GM18519 (cell line): ENCODE data around the gene SORCS1.

Experiments used
- ATAC-seq: cut with Tn5 transposase; IDR thresholded peaks from one replicate; pipeline ENCODE4 v1.9.1; 2021; ENCODE audit warnings: mild to moderate bottlenecking, moderate library complexity; ENCODE audit not compliant: unreplicated experiment, low FRiP score

Gene SORCS1

DNA sequence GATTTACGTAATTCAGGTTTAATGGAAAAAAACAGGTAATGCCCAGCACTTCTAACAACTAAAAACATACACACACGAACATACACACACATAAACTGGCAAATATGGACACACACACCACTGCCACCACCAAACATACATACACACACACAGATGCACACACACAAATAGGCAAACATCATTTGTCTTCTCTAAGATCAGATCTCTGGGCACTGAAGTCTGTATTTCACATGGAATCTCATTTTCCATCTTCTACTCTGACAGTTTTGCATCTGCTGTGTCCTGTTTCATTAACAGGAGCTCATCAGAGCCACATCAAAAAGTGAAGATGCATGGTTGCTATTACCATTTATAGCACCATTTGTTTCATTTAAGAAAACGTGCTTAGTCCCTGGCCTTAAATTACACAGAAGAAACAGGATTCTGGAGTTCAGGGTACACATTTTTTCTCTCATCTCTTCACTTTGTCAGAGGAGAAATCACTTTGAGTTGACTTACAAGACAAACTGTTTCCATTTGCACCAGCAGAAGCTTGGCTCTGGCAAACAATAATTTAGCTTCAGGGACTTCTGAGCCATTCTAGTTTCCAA is 165.3 kb downstream of the SORCS1 start:
- no peak for ATAC-seq

DNA sequence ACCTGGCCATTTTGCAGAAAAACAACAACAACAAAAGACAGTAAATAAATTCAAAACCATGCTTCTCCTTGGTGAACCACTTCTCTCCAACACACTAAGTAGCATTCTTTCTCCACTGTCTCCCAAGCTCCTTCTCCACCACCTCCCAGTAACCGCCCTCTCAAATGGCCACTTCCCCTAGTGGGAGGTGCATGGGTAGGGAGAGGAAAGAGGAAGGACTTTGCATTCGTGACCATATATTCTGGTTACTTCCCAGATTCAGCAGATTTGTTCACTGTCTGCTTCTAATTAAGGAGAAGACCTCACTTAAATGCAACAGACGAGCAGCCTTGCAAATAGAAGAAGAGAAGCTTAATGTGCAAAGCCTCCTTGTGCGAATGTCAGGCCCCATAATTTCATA is 166.8 kb downstream of the SORCS1 start:
- no peak for ATAC-seq

DNA sequence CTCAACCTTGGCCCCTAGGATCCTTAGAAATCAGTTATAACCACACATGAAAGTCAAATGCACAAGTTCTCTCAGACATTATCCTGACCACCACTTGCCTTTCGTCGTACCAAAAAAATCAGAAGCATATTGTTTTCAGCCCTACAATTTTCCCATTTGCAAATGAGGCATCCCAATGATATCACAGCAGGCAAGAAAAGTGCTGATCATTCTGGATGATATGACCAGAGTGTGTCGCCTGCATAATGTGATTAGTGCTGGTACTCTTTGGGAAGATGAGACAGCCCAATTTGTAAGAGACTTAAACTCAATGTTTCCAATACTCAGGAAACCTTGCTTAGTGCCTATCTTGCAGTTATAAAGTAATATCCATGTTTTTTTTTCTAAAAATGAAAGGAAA is 168.0 kb downstream of the SORCS1 start:
- ATAC-seq = no peak

DNA sequence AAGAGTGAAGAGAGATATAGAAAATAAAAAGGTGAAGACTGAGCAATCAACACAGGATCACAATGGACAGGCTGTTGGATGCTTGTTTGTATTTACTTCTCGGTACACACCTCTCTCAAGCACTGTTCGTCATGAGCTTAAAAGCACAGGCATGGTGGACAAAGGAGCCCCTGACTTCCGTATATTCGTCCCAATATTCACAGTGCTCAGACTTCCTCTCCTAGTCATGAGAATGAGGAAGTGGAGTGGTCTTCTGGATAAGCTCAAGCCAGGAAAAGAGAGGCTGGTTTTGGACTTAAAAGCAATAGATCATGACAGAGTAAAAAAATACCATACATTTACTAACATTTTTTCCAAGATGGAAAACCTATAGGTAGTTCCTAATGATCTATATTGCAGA is 172.5 kb downstream of the SORCS1 start:
- no peak for ATAC-seq

DNA sequence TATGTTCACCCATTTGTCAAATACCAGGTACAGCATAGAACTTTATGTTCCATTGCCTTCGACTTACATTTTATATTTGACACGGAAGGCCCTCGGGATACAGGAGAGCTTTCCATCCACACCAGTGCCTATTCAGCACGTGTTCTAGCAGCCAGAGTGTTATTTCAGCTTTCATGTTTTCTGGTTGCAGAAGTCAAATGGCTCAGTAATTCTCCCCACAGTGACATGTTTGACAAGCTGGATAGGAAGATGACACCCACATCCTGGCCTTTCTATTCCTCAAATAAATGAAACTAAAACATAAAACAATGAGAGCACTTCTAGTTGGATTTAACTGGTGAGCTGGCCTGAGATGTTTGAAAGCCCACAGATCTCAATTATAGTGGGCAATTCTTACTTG is 173.4 kb downstream of the SORCS1 start:
- ATAC-seq = no peak

DNA sequence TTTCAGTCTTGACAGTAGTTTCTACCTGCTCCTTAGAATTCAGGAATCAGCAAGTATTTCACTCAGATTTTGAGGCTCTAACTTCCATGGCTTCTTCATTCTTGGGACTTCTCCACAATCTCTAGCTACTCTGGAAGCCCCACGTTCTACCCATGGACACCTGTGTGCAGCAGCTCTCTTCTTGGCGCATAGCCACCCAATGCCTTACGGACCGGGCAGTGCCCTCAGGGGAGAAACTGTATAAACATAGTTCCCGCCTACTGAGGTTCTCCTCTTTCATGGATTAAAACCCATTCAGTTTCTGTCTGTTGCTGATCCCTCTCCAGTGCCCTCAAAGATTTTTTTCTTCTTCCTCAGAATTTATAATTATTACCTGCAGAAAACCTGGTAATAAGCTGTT is 177.1 kb downstream of the SORCS1 start:
- no peak for ATAC-seq

- ATAC-seq = no peak
These were observed 182.2 kb downstream of the SORCS1 start for GRCh38 chr10:106982268-106982667.

GRCh38 chr10:106981452-106982075 is 182.9 kb downstream of the SORCS1 start:
- ATAC-seq = no peak

DNA sequence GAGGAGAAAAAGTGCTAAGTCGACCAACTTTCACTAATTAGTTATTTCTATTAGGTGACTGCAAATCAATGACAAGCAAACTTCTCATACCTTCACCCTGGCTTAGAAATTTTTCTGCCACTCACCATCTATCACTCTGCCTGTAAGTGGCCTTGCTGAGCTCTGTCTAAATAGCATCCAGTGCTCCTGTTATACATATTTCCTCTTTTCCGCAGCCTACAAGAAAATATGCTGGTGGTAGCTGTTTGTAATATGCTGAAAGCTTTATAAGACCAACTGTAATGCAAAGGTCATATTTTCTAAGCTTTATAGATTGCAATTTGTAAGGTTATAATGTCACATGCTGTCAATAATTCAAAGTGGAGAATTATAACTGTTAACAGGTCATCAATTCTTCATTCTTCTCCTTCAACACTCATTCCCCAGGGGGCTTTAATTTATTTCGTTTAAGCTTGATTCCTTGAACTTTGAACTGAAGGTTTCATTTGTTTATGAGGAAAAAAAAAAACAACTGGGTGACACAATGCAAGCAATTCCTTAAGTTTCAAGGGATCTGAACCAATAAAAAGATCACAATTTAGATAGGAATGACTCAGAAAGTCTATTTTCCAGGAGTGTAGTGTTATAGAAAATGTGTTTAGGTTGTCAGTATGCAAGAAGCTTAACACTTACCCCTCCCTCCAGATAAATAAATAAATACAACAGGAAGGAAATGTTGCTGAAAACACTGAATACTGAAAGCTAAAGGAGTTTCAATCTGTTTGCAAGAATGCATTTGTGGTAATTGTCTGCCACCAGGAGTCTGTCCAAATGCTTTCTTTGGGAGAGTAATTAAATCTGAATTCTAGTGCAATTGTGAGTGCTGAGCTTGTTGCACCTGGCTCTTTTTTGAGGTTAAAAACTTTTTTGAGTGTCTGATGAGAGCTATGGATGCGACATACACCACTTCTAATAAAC is 183.7 kb downstream of the SORCS1 start:
- peak; percentile 48 for ATAC-seq

DNA sequence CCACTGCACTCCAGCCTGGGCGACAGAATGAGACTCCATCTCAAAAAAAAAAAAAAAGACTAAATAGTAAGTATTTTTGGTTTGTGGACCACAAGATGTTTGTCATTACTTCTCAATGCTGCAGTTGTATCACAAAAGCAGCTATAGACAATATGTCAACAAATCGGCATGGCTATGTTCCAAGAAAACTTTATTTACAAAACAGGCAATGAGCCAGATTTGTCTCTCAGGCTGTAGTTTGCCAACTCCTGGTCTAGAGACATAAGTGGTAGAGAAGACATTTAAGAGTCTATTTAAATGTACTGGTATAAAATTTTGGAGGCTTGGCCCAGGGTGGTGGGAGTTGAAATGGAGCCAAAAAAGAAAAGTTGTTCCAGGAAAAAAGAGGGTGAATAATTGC is 185.8 kb downstream of the SORCS1 start:
- no peak for ATAC-seq

DNA sequence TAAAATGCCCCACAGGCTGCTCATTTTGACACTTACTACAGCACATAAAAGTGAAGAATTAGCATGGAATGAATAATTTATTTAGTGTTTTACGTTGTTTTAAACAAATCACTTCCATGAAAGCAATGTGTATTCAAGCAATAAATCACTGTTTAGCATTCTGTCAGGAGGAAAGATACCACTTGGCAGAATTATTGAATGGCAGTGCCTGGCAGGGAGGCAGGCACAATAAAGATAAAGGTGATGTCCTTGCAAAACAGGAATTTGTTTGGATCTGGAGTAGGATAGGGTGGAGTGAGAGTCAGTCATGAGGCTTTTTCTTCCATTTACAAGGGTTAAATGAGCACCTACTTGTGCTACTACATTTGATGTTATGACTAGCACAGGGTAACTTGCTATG is 190.8 kb downstream of the SORCS1 start:
- no peak for ATAC-seq

DNA sequence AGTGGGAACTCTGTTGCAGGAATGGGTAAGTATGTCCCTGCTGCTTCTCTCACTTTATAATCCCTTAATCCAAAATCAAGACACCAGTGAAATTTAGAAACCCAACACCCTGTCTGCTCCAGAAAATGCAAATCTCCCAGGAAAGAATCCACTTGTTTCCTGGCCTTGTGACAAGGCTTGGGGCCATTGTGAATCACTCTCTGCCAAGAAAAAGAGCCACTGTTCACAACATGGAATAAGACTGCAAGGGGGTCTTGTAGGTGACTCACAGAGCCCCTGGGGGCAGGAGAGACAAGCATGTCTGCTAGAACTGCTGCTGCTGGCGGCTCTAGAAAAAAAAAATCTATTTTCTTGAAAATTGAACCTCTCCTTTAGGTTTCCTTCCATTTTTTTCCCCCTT is 191.2 kb downstream of the SORCS1 start:
- ATAC-seq = no peak

GRCh38 chr10:106972381-106972780 is 192.1 kb downstream of the SORCS1 start:
- ATAC-seq = no peak

DNA sequence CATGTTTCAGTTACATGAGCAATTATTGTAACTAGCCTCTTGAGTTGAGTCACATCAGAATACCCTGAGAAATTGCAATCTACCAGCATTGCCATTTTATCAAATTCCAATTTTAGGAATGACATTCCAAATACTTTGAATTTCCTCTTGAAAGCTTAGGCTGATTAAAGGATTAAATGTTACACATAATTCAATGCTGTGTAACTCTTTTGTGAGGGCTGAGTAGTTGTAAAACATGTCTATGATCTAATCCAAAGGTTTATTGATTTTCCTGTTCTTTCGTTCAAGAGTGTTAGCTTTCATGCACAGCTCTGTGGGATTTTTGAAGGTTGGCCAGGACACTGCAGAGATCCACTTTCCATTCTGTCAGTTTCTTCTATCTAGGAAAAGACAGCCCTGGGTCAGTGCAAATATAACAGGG is 193.1 kb downstream of the SORCS1 start:
- ATAC-seq = no peak

GRCh38 chr10:106967452-106967851 is 197.1 kb downstream of the SORCS1 start:
- ATAC-seq = no peak

- no peak for ATAC-seq
These were observed 203.7 kb downstream of the SORCS1 start for GRCh38 chr10:106960812-106961211.

GRCh38 chr10:106959521-106959920 is 205.0 kb downstream of the SORCS1 start:
- ATAC-seq = no peak

DNA sequence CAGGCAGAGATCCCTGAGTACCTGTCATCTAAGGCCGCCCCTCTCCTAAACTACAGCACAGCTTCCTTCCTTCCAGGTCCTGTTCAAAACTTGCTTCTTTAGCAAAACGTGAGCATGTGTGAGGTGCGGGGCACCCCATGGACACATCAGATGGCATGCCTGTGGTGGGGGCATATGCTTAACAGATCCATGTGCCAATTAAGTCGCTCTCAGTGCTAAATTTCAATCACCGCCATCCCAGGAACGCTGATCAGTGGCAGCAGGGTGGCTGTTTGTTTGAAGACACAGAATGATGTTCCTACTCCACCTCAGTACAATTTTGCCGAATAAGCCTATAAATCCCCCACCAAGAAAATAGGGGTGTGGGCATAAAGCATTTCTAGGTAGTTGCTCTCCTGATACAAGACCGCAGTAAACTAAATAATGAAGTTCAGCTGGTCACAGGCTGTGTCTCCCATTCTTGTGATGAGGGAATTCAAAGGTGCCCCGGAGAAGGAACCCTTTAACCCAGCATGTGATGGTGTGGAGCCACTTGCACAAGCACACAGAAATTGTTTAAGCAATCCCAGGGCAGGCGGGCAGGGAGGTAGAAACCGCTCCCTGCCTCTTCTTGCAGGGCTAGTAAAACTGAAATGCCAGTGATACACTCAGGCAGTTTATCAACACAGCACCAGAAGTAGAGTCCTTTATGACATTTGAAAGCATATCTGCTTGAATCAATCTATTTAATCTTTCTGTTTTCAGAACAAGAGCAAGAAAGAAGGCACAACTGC is 205.7 kb downstream of the SORCS1 start:
- ATAC-seq = no peak

DNA sequence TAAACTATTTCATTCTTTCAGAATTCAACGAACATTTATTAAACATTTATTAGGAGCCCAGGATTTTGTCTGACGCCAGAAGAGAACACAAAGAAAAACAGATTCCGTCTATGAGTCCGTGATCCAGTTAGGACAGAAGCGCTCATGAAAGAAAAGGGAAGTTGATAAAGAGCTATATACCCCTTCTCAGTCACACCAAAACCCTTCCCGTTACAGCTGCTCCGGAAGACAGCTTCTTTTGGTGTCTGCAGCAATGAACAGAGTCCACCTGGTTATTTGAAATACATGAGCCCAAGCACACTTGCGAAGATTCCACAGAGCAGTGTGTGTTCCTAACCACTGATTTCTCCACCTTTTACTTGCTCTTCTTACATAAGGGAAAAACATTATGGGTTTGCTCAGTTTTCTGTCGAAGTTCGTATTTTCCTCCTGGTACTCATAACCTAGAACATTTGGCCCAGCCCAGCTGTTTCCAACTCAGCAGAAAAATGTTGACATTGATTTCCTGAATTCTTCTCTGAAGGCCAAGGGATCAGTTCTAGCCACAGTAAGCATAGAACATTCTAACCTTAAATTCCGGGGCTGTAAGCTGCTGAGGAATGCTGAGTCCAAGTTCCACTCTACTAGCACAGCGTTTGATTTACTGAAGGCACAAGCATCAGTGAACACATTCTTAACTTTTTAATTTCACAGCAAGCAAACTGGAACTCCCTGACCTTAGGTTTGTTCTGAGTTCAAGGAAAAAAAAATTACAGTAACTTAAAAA is 206.5 kb downstream of the SORCS1 start:
- peak; percentile 68 for ATAC-seq
